ENCODE data around the gene DST.
A peak's percentile ranks its signal among the peaks of the same experiment; 100 is the strongest.

DST gene

DNA sequence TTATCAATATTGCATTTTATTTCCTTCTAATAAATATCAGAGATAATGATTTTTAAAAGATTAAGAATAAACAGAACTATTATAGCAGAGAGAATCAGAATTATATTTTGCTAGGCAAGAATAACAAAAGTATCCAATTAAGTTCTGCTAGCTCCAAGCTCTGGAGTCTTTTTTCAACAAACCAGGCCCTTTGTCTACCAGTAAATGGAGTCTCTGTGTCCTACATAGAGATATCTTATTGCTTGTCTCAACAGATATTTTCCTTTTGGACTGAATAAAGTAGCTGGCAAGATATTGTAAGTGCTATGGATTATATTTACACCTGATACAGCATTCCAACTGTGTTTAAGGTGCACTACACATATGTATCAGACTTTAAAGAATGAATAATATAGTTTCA, 107.1 kb downstream of the DST start:
- FAIRE-seq = no peak

DNA sequence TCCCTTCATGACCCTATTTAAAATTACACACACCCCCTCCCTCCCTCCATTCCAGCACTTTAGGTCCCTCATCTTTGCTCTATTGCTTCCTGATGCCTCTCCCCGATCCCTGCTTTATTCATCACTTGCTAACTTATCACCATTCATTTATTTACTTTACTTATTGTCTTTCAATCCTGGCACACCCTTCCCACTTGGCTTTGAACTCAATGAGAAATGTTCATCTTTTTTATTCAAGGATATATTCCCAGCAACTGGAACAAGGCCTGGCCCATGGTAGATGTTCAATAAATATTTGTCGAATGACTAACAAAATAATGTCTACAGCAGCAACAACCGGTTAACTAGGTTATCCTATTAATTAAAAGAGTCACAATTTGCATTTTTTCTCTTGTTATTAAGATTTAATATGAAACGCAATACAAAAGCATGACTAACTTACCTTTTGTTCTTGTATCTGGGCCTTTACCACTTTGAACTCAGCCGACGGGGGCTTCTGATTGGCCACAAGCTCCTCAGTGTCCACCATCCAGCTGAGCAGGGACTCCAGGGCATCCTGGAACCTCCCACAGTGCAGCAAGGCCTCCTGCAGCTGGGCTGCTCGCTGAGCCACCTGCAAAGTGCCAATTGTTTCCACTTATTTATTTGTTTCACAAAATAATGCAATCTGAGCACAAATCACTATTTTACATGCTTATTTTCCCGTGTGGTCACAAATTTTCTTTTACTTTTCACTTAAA, 107.8 kb downstream of the DST start:
- FAIRE-seq = no peak

- FAIRE-seq = no peak
Observed at GRCh38 chr6:56532766-56533551, 109.7 kb downstream of the DST start.

GRCh38 chr6:56531839-56532595, 110.7 kb downstream of the DST start:
- FAIRE-seq = no peak

- peak; percentile 5 for FAIRE-seq
Observed at GRCh38 chr6:56529594-56530191, 113.0 kb downstream of the DST start.

GRCh38 chr6:56528412-56528841, 114.3 kb downstream of the DST start:
- FAIRE-seq = no peak

DNA sequence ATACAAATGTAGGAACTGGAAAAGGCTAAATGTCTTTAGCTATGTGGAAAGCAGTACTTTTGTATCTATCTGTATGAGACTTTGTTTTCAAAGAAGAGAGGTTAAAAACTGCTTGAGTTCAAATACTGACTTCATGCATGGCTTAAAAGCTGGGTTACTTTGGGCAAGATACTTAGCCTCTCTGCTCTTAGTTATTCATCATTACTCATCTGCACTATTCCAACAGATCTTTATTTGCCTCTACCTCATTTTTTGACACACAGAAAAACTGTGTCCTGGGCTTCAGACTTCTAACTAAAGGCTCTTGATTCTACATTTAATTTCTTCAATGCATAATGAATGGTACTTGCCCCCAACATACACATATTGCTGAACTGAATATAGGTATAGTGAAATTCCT, 114.8 kb downstream of the DST start:
- no peak for FAIRE-seq

DNA sequence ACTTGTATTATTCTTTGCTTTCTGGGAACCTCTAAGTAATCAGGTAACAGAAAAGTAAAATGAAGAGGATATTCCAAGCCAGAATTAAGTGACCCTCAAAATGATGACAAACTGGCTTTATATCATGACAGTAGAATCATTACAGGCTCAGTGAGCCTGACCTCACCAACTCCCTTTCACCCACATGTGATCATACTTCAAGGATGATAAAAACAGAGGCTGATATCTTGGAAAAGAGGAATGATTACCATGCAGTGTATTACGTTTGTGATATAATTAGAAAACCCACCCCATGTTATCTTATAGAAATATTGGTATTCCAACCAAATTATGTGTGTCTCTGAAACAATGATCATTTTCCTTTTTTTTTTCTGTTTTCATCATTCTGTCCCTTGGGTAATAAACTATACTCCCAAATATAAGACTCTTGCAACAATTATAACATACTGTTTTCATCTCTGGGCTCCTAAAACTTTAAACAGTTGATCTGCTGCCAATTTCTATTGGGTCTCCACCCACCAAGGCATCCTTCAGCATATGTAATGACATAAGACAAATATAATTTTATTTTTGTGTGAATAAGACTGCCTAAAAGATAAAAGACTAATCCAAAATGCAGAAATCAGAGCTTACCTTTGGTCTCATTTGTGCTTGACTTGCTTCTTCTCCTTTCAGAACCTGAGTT, 115.7 kb downstream of the DST start:
- FAIRE-seq = no peak

- no peak for FAIRE-seq
Observed at GRCh38 chr6:56525974-56526789, 116.5 kb downstream of the DST start.

GRCh38 chr6:56524891-56525703, 117.6 kb downstream of the DST start:
- no peak for FAIRE-seq

DNA sequence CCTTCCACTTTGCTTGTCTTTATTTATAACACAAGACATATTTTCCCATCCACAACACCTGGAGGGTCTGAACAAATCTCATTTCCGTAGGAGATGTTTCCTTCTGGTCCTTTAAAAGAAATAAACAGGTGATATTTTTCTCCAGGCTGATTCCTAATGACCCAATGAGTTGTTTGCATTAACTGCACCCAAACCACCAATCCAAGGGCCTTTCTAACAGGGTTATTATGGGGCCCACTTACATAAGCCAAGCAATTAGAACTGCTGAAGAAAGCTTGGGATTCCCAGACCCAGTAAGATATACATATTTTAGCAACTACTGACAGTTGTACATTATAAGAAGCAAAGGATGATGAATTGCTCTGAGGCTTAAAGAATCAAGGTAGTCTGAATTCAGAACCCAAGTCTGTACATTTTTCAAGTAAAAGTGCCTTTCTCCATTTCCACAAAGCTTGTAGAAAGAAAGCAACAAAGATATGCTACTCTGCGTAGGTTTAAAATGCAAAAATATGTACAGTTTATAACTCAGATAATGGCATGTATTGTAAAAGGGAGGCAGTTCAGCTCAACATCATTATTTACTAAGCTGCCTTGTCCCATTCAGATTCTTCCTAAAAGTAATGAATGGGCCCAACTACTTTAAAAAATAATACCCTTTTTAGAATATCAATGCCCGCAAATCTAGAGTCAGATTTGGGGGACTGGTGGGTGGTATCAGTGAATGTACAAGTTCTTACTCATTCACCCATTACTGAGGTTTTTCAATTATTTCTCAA, 120.0 kb downstream of the DST start:
- no peak for FAIRE-seq

DNA sequence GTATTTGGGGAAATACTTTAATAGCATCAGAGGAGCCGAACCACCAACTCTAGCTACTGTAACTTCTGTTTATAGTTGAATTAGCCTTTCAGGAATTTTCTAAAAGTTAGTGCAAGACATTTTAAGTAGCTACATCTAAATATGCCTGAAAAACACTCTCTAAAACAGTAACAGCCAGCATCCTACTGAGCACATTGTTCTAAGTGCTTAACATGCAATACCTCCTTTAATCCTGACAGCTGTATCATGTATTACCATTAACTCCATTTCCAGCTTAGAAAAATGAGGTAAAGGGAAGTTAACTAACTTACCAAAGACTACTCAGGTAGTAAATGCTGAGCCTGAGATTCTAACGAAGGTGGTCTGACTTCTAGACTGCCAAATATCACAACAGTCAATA, 120.7 kb downstream of the DST start:
- FAIRE-seq = no peak

GRCh38 chr6:56521454-56521853, 121.2 kb downstream of the DST start:
- peak; percentile 14 for FAIRE-seq

DNA sequence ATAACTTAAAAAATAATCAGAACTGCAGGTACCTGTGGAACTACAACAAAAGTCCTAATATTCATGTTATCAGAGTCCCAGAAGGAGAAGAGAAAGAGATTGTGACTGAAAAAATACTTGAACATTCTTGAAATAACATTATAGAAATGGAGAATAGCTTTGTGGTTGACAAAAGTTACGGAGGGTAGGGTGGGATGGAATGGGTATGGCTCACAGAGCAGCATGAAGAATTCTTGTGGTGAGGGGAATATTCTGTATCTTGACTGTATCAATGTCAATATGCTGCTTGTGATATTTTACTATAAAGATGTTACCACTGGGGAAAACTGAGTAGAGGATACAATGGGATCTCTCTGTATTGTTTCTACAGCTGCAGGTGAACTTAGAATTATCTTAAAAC, 122.5 kb downstream of the DST start:
- FAIRE-seq = no peak

DNA sequence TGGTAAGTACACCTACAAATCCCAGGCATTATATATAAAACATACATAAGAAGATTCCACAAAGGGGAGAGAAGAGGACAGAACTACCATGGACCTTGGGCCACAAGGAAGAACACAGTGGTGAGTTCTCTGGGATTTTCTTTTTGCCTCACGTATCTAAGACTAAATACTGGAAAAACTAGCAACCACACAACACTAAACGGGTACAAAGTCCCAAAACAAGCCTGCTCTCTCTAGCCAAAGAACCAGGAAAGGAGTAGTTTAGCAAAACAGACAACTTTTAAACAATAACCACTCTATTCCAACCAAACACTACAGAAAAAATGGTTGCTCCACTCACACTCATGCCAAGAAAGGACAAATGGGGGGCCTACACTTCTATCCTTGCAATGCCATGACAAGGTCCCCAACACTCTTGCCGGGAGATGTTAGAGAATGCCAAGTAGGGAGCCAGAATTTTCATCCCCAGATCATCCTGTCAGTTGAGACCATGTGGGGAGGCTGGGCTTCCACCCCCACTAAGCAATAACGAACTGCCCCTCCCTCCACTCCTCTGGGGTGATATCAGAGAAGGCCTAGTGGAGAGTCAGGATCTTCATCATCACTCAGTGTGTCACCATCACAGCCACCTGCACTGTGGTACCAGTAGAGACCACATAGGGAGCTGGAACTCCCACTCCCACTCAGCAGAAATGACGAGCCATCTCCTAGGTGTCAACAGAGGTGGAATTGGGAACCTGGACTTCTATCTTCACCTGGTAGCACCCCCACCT, 123.5 kb downstream of the DST start:
- no peak for FAIRE-seq

- peak; percentile 24 for FAIRE-seq
Observed at GRCh38 chr6:56517155-56517745, 125.4 kb downstream of the DST start.

GRCh38 chr6:56516003-56516402, 126.7 kb downstream of the DST start:
- peak; percentile 64 for FAIRE-seq

- no peak for FAIRE-seq
Observed at GRCh38 chr6:56515081-56515905, 127.4 kb downstream of the DST start.
